Erythroblast (primary cell): ENCODE data around the gene LIF.

Experiments used
- GATA1 ChIP-seq: IDR thresholded peaks from 2 replicates; pipeline ENCODE4 v1.6.1; 2011; ENCODE audit warnings: low read depth, mild to moderate bottlenecking, control low read depth, low read length, moderate library complexity
- POLR2A ChIP-seq: IDR thresholded peaks from 2 replicates; pipeline ENCODE4 v1.6.1; 2011; ENCODE audit warnings: mild to moderate bottlenecking, low read length

- no peak for TF ChIP-seq POLR2A
- TF ChIP-seq GATA1 = no peak
Measured at GRCh38 chr22:30214703-30215407, 31.7 kb downstream of the LIF start.
